ENCODE results near the gene GPC1. TPM values are rescaled to one million over a fixed set of nuclear protein-coding genes. Genes with fewer than 3 reads are reported as not detected.

Gene GPC1
- total RNA-seq, 1 donor from 2014 or later, result 14.2 TPM

GRCh38 chr2:240479111-240479501, 43.6 kb downstream of the GPC1 start:
- H4K20me1 ChIP-seq (ENCODE audit: low read depth), result no peaks in the 10 kb centered on the region
- TF ChIP-seq EZH2 (IDR thresholded peaks at IDR 0.05), result no peak
- TF ChIP-seq EZH2phosphoT487 (IDR thresholded peaks at IDR 0.05), result no peak
- TF ChIP-seq CTCF (IDR thresholded peaks at IDR 0.05), result no peak
- no peak overlapping the region for H3K4me3 ChIP-seq
- H3K4me2 ChIP-seq, result no peak overlapping the region
- Mint-ChIP-seq H3K4me1 (peaks cover 5% of the 10 kb centered on the region), H3K9me3 (peaks cover 6% of the 10 kb centered on the region), H3K36me3 (peaks cover 2% of the 10 kb centered on the region), H3K27me3 (ENCODE audit: insufficient read depth, low read depth) (no peaks in the 10 kb centered on the region), H3K4me3 (no peak overlapping the region), H3K27ac (no peak overlapping the region)
- H3K36me3 ChIP-seq, result no peaks in the 10 kb centered on the region
- no peaks in the 10 kb centered on the region for H3K4me1 ChIP-seq
- no peak overlapping the region for H3K9ac ChIP-seq
- H3K79me2 ChIP-seq (ENCODE audit: low read depth), result no peaks in the 10 kb centered on the region
- no peaks in the 10 kb centered on the region for H3K27me3 ChIP-seq
- no peak overlapping the region for H3K27ac ChIP-seq
- DNase-seq (ENCODE audit: low spot score), result no peak
- H3F3A ChIP-seq (ENCODE audit: low read depth), result no peaks in the 10 kb centered on the region
- H2AFZ ChIP-seq (replicated peaks), result no peak overlapping the region
- no peaks in the 10 kb centered on the region for H3K9me3 ChIP-seq (ENCODE audit: low read depth)

GRCh38 chr2:240480834-240481623, 45.6 kb downstream of the GPC1 start:
- Histone ChIP-seq H3K9ac (no peak overlapping the region), H3K27ac (no peak overlapping the region), H3K36me3 (no peaks in the 10 kb centered on the region), H3K79me2 (ENCODE audit: low read depth) (no peaks in the 10 kb centered on the region), H3K9me3 (ENCODE audit: low read depth) (no peaks in the 10 kb centered on the region), H4K20me1 (ENCODE audit: low read depth) (no peaks in the 10 kb centered on the region), H2AFZ (replicated peaks) (no peak overlapping the region), H3K4me2 (no peak overlapping the region), H3K4me3 (no peak overlapping the region), H3F3A (ENCODE audit: low read depth) (no peaks in the 10 kb centered on the region), H3K27me3 (no peaks in the 10 kb centered on the region), H3K4me1 (no peaks in the 10 kb centered on the region)
- Mint-ChIP-seq H3K27me3 (ENCODE audit: insufficient read depth, low read depth) (no peaks in the 10 kb centered on the region), H3K27ac (no peak overlapping the region), H3K9me3 (peaks cover 3% of the 10 kb centered on the region), H3K4me3 (no peak overlapping the region), H3K4me1 (peaks cover 5% of the 10 kb centered on the region), H3K36me3 (no peaks in the 10 kb centered on the region)
- DNase-seq (ENCODE audit: low spot score), result no peak
- no peak for TF ChIP-seq CTCF (IDR thresholded peaks at IDR 0.05)
- no peak for TF ChIP-seq EZH2phosphoT487 (IDR thresholded peaks at IDR 0.05)
- no peak for TF ChIP-seq EZH2 (IDR thresholded peaks at IDR 0.05)

- Mint-ChIP-seq H3K4me1 (peaks cover 5% of the 10 kb centered on the region), H3K27me3 (ENCODE audit: insufficient read depth, low read depth) (no peaks in the 10 kb centered on the region), H3K4me3 (no peak overlapping the region), H3K27ac (no peak overlapping the region), H3K36me3 (no peaks in the 10 kb centered on the region), H3K9me3 (peaks cover 3% of the 10 kb centered on the region)
- no peaks in the 10 kb centered on the region for H3F3A ChIP-seq (ENCODE audit: low read depth)
- H3K79me2 ChIP-seq (ENCODE audit: low read depth), result no peaks in the 10 kb centered on the region
- H3K27me3 ChIP-seq, result no peaks in the 10 kb centered on the region
- no peak for TF ChIP-seq EZH2 (IDR thresholded peaks at IDR 0.05)
- TF ChIP-seq EZH2phosphoT487 (IDR thresholded peaks at IDR 0.05), result no peak
- no peak for TF ChIP-seq CTCF (IDR thresholded peaks at IDR 0.05)
- DNase-seq (ENCODE audit: low spot score), result no peak
- H3K9me3 ChIP-seq (ENCODE audit: low read depth), result no peaks in the 10 kb centered on the region
- no peak overlapping the region for H3K9ac ChIP-seq
- no peak overlapping the region for H2AFZ ChIP-seq (replicated peaks)
- no peak overlapping the region for H3K4me3 ChIP-seq
- H3K4me2 ChIP-seq, result no peak overlapping the region
- H3K4me1 ChIP-seq, result no peaks in the 10 kb centered on the region
- no peaks in the 10 kb centered on the region for H3K36me3 ChIP-seq
- H4K20me1 ChIP-seq (ENCODE audit: low read depth), result no peaks in the 10 kb centered on the region
- no peak overlapping the region for H3K27ac ChIP-seq
These were observed 46.3 kb downstream of the GPC1 start for GRCh38 chr2:240481720-240482119.

All from neural progenitor cell (in vitro differentiated cells).